ENCODE measurements around the gene KNDC1.

- TF ChIP-seq CTCF (IDR thresholded peaks at IDR 0.05) (no peak), POLR2A (IDR thresholded peaks at IDR 0.05) (no peak), POLR2AphosphoS5 (IDR thresholded peaks at IDR 0.05) (no peak)
These were observed 4.8 kb upstream of the KNDC1 start for GRCh38 chr10:133154996-133155778.
